Heart right ventricle (tissue), 16 donors: ENCODE data around the gene RPL27. TPM values are rescaled to one million over a fixed set of nuclear protein-coding genes. Genes with fewer than 3 reads are reported as not detected.

Source experiments
- ATAC-seq, 8 donors: fragments of 200-7000 bp; cut with Tn5 transposase; one replicate each; pipeline ENCODE4 v1.9.1; 2020; ENCODE audit warnings: mild to moderate bottlenecking in 8 of 8, moderate library complexity in 8 of 8, moderate number of reproducible peaks in 1 of 8
- DNase-seq, 2 donors: peaks; one replicate each; pipeline ENCODE4 v3.0.0-alpha.2; 2020
- H3K27ac ChIP-seq, 10 donors: fragments of 200-600 bp; sonication (generic) in 2 of 10; one replicate each; pipeline versions ENCODE4 v1.5.0 to v1.8.0; 2020 to 2022; ENCODE audit warnings: mild to moderate bottlenecking in 3 of 10
- H3K27me3 ChIP-seq, 7 donors: fragments of 200-600 bp; one replicate each; pipeline ENCODE4 v1.8.0; 2021 to 2022; ENCODE audit warnings: mild to moderate bottlenecking in 2 of 7
- H3K36me3 ChIP-seq, 9 donors: fragments of 200-600 bp; sonication (generic) in 1 of 9; one replicate each; pipeline versions ENCODE4 v1.5.0 to v1.8.0; 2020 to 2022; ENCODE audit warnings: mild to moderate bottlenecking in 2 of 9
- H3K4me1 ChIP-seq, 9 donors: fragments of 200-600 bp; sonication (generic) in 1 of 9; one replicate each; pipeline versions ENCODE4 v1.5.0 to v1.8.0; 2020 to 2022; ENCODE audit warnings: mild to moderate bottlenecking in 4 of 9
- H3K4me3 ChIP-seq, 10 donors: fragments of 200-600 bp; sonication (generic) in 2 of 10; one replicate each; pipeline versions ENCODE4 v1.5.0 to v1.8.0; 2020 to 2022; ENCODE audit warnings: mild to moderate bottlenecking in 7 of 10, moderate library complexity in 2 of 10
- H3K9me3 ChIP-seq, 11 donors: fragments of 200-600 bp in 10 of 11; sonication (generic) in 2 of 11; one replicate each; pipeline versions ENCODE4 v1.5.0 to v1.8.0; 2013 to 2022; ENCODE audit warnings: mild to moderate bottlenecking in 2 of 11, control low read depth in 1 of 11, moderate library complexity in 1 of 11
- WGBS, 2 donors: extraction: QIAGEN DNeasy Blood & Tissue Kit; methylation state at CpG; one replicate each; pipeline ENCODE4 v1.1.7; 2013; ENCODE audit warnings: inconsistent platforms in 1 of 2; 5-methylcytosine and 5-hydroxymethylcytosine counted together
- intact Hi-C, 10 donors: fragments of 100-400 bp; cut with DNase I; formaldehyde crosslinking; loops; one replicate each; pipeline versions ENCODE4 v1.11.1 to v1.14.2; 2022
- long read RNA-seq, 3 donors: library from polyadenylated mRNA; unstranded; transcript quantifications; one replicate each; pipeline ENCODE4 v2.0.0, GENCODE V29; 2020 to 2021
- polyA plus RNA-seq, 2 donors: library from polyadenylated mRNA; stranded (reverse); fragments of 200-250 nt; gene quantifications; one replicate each; pipeline ENCODE4 v1.2.3, GENCODE V29; 2013
- total RNA-seq, 10 donors: library from RNA; stranded (reverse); fragmentation: NEBNext Ultra II Directional in 3 of 10; extraction: Animal tissue kit (Norgen Biotek cat#: 25700) in 3 of 10; gene quantifications; one replicate each; pipeline versions ENCODE4 v1.2.1 to v1.2.4, GENCODE V29; 2021 to 2023
- TF ChIP-seq, protein P1 (sequence below), 9 donors: fragments of 200-600 bp; sonication (generic) in 2 of 9; IDR thresholded peaks; one replicate each; pipeline versions ENCODE4 v1.5.0 to v1.8.0; 2021 to 2022; ENCODE audit warnings: antibody characterized with exemption in 9 of 9, mild to moderate bottlenecking in 5 of 9, moderate library complexity in 1 of 9
- donor health status: Arrhythmogenic right ventricular cardiomyopathy.
- donor health status: ischemic (EF 13 %, LVEDD 7.1; RV severe dilation, severe dysfunction).
- donor health status: healthy with polysubstance abuse.
- donor health status: DM: no; HTN: yes; CAD: no.
- donor health status: DM: no; HTN: no; CAD: no.
- donor health status: ischemic (EF 25% LVEDD 6.9; RV normal size, moderate dysfunction).
- donor health status: ischemic (EF 25% LVEDD 5.7; RV mildly dilated, moderate dysfunction).
- donor health status: healthy.
- donor health status: DM: yes; HTN: yes; CAD: no.
- donor health status: Ischemic cardiomyopathy.
- donor health status: ischemic (EF 35%, LVEDD 5.7; RV mildly dilated, moderate dysfunction).
- donor health status: nonischemic (EF 11% LVEDD 7.7; RV severe dilation, severe dysfunction).
- donor health status: DM: yes; HTN: yes; CAD: no.
- donor health status: PGD.
- donor health status: ischemic (EF 29% LVEDD 5.4; RV normal size, mild dysfunction).
- donor health status: nonischemic (EF 23%, LVEDD 6.1; RV moderate dilation, normal function).

RPL27 gene
- total RNA-seq (100 to 1,000 TPM; 388 to 841 (median 519) TPM), polyA plus RNA-seq (1,000 to 10,000 TPM; 1,760 to 2,790 TPM)
- long read RNA-seq, donor 1, transcript RPL27-204 (4 exons, 318 nt), result minor isoform, 5 of 280 reads
- long read RNA-seq, donor 1, transcript RPL27-201 (5 exons, 505 nt), result major isoform, 156 of 280 reads
- long read RNA-seq, donor 1, transcript RPL27-206 (4 exons, 730 nt), result minor isoform, 39 of 280 reads
- long read RNA-seq, donor 1, partial matches to known transcripts, result 75 of 280 reads
- long read RNA-seq, donor 1, other reads (novel, unspliced or antisense), result 0 of 280 reads
- long read RNA-seq, donor 2, transcript RPL27-204 (4 exons, 318 nt), result minor isoform, 6 of 330 reads
- long read RNA-seq, donor 2, transcript RPL27-201 (5 exons, 505 nt), result major isoform, 143 of 330 reads
- long read RNA-seq, donor 2, transcript RPL27-206 (4 exons, 730 nt), result minor isoform, 67 of 330 reads
- long read RNA-seq, donor 2, partial matches to known transcripts, result 110 of 330 reads
- long read RNA-seq, donor 2, other reads (novel, unspliced or antisense), result 0 of 330 reads
- long read RNA-seq, donor 3, transcript RPL27-208 (3 exons, 1,872 nt), result minor isoform, 5 of 47 reads
- long read RNA-seq, donor 3, transcript RPL27-206 (4 exons, 730 nt), result minor isoform, 8 of 47 reads
- long read RNA-seq, donor 3, transcript RPL27-201 (5 exons, 505 nt), result major isoform, 26 of 47 reads
- long read RNA-seq, donor 3, partial matches to known transcripts, result 3 of 47 reads
- long read RNA-seq, donor 3, other reads (novel, unspliced or antisense), result 5 of 47 reads

DNA sequence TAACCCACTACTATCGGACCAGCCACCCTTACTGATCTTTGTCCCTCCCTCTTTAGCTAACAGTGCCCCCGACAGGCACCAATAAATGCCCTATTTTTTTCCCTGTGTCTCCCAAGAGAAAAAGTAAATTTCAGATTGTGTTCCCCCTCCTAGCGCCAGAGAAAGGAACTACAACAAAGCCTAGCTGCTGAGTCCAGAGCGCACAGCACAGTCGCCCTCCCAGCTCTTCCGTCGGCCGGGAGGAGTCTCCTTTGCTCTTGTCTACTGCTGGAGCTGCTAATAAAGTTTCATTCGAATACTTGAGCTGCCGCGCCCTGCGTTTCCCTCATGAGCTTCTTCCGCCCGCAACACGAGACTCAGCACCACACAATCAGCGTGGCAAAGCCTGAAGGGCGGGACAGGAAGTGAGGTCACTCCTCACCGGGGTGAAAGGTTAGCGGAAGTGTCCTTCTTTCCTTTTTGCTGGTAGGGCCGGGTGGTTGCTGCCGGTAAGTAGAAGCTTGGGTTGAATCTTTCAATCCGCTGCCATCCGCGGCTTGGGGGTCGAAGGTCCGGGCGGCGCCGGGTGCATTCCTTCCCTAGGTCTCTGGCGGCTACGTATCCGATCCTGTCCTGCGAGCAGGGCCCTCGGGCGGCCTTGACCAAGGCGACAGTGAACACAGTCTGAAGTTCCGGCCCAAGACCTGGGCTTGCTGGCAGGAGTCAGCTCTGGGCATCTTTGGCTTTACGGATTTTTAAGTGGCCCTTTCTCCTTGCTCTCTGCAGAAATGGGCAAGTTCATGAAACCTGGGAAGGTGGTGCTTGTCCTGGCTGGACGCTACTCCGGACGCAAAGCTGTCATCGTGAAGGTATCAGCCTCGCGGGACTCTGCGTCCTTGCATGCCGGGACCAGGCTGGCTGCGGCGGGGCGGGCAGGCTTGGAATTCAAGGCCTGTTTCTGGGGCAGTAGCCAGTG, at the start of gene RPL27:
RPL27 (plus strand) TSS at position 436 of the 955 bp plus-strand sequence; CDS start at position 768, 332 bp downstream.
- Histone ChIP-seq H3K4me1 (peaks cover 5 to 45% (median 22%) of the 10 kb centered on the region in 9 donors), H3K9me3 (no peaks in the 10 kb centered on the region), H3K27ac (peak within 1 kb of the TSS; percentile 63 to 96 (median 88)), H3K4me3 (peak within 1 kb of the TSS; percentile 69 to 94 (median 84)), H3K36me3 (peaks cover 0 to 62% (median 33%) of the 10 kb centered on the region in 9 donors), H3K27me3 (no peaks in the 10 kb centered on the region)
- WGBS, 2 donors, result 0% methylated on average over 49 of the region's 49 CpGs
- ATAC-seq, result peak; percentile 97 to 99 (median 99)
- TF ChIP-seq, protein P1, sequence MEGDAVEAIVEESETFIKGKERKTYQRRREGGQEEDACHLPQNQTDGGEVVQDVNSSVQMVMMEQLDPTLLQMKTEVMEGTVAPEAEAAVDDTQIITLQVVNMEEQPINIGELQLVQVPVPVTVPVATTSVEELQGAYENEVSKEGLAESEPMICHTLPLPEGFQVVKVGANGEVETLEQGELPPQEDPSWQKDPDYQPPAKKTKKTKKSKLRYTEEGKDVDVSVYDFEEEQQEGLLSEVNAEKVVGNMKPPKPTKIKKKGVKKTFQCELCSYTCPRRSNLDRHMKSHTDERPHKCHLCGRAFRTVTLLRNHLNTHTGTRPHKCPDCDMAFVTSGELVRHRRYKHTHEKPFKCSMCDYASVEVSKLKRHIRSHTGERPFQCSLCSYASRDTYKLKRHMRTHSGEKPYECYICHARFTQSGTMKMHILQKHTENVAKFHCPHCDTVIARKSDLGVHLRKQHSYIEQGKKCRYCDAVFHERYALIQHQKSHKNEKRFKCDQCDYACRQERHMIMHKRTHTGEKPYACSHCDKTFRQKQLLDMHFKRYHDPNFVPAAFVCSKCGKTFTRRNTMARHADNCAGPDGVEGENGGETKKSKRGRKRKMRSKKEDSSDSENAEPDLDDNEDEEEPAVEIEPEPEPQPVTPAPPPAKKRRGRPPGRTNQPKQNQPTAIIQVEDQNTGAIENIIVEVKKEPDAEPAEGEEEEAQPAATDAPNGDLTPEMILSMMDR (IDR thresholded peaks at IDR 0.05), result peak; percentile 77 to 94 (median 89)
- intact Hi-C loops, result loop anchor here in 4 of 10 donors (1.0 to 5.0 kb wide), 4 partner anchors 17 to 173 kb away; partner anchors contain the start of genes PTGES3L (in 2 of the 4), RUNDC1 (in 2 of the 4), NBR1 (in 1 of the 4) and PSME3 (in 1 of the 4)
- peak; percentile 95 to 99 for DNase-seq

DNA sequence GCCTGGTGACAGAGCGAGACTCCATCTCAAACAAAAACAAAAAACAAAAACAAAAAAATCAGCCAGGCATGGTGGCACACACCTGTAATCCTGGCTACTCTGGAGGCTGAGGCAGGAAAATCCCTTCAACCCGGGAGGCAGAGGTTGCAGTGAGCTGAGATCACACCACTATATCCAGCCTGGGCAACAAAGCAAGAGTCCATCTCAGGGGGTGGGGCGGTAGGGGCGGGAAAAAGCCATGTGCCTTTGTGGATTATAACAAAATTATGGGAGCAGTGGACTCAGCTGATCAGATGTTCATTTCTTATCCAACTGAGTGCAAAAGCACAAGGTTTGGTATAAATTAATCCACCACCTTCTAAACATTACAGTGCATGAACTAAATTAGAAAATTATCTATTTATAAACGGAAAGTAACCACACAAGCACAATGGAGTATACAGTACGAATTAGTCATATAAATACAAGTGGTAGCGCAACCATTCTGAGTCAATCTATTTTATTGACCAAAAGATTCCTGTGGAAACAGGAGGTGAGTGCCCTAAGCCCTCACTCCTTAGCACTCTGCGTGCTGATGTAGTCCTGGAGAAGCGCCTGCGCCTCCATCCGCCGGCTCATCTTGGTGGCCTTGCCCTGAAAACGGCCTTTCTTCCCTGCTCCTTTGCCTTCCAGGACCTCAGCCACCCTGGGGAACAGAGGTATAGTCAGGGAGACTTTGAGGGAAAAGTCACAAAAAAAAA, 48.0 kb upstream of the RPL27 start:
- WGBS, 2 donors, result 92 to 93% methylated on average over 13 of the region's 13 CpGs
- intact Hi-C loops, result loop anchor here in 1 of 10 donors (10.0 kb wide), 1 partner anchor 735 kb away; no protein-coding TSS in a partner anchor
- TF ChIP-seq, protein P1 (IDR thresholded peaks at IDR 0.05), result no peak
- Histone ChIP-seq H3K9me3 (no peaks in the 10 kb centered on the region), H3K36me3 (peaks cover 5 to 74% (median 54%) of the 10 kb centered on the region in 9 donors), H3K27me3 (no peaks in the 10 kb centered on the region), H3K4me3 (no peak overlapping the region), H3K27ac (no peak overlapping the region), H3K4me1 (peaks cover 0 to 7% (median 0%) of the 10 kb centered on the region in 9 donors)
- ATAC-seq, result no peak
- no peak for DNase-seq

DNA sequence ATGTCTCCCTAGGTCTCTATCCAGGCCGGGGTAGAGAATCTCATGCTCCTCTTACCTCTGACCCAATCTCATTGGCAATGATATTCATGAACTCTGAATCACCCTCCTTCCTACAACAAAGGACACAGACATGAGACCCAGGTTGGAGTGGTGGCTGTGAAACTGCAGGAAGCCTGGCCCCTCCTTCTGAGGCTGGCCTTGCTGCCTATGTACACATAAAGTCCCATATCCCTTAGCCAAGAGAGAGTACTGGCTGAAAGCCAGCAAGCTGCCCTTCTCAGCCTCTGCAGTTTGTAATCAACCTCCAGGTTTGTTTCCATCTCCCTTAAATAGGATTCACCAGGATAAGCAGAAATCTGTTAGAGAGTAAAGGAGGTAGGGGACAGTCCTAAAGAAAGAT, 44.5 kb upstream of the RPL27 start:
- peak in 3 of 8 donors; percentile 29 to 43 (median 37) for ATAC-seq
- TF ChIP-seq, protein P1 (IDR thresholded peaks at IDR 0.05), result no peak
- no peak overlapping the region for H3K4me3 ChIP-seq

More for the DNA sequence above, 44.5 kb upstream of the RPL27 start:
- Histone ChIP-seq H3K36me3 (peaks cover 6 to 99% (median 74%) of the 10 kb centered on the region in 9 donors), H3K4me1 (no peaks in the 10 kb centered on the region), H3K27ac (no peak overlapping the region), H3K9me3 (no peaks in the 10 kb centered on the region), H3K27me3 (no peaks in the 10 kb centered on the region)
- intact Hi-C loops, result loop anchor here in 1 of 10 donors (10.0 kb wide), 1 partner anchor 739 kb away; no protein-coding TSS in a partner anchor
- no peak for DNase-seq
- WGBS, 2 donors, result 96 to 100% methylated on average over 1 of the region's 1 CpG
